Stomach (tissue), 4 donors: Measurements from ENCODE around the gene RNF7.

Experiments used
- CTCF ChIP-seq, 7 experiments: fragments of 450-650 bp in 4 of 7; fragments of 200-600 bp in 3 of 7; sonication (generic) in 3 of 7; IDR thresholded peaks; one replicate each; pipeline ENCODE4 v1.5.1; 2016 to 2019; ENCODE audit warnings: antibody characterized with exemption in 7 of 7, control low read depth in 2 of 7, mild to moderate bottlenecking in 1 of 7
- EP300 ChIP-seq: sonication (generic); formaldehyde crosslinking; IDR thresholded peaks from one replicate; pipeline ENCODE4 v1.6.1; 2017; ENCODE audit warnings: antibody characterized with exemption
- POLR2A ChIP-seq, 4 donors: fragments of 450-650 bp; IDR thresholded peaks; one replicate each; pipeline ENCODE4 v1.6.1; 2016; ENCODE audit warnings: antibody characterized with exemption in 4 of 4, control low read depth in 2 of 4, mild to moderate bottlenecking in 1 of 4, moderate library complexity in 1 of 4

DNA sequence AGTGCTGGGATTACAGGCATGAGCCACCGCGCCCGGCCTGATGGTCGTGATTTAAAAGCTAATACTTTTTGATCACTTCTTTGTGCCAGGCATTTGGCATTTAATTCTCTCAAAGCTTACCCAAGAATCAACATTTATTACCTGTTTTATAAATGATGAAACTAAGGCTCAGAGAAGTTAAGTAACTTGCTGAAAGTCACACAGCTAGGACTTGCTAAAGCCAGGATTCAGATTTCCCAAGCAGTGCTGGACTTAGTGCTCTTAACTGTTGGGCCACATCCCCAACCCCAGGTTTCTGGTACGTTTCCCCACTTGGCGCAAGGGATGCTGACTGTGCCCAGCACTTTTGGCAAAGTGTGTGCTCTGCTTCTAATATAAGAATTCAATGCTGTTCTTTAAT is 35.6 kb downstream of the RNF7 start:
- TF ChIP-seq CTCF (IDR thresholded peaks at IDR 0.05) (no peak), POLR2A (IDR thresholded peaks at IDR 0.05) (no peak), EP300 (no peak)
